HEK293 (cell line): ENCODE data around the gene KNOP1.

Experiments
- CTCF ChIA-PET: fragments of 350-600 bp; formaldehyde crosslinking; extraction: SDS; loops from one replicate; lab custom pipeline; 2021; ENCODE audit warnings: antibody characterized with exemption; lab: Yijun Ruan, JAX
- POLR2A ChIA-PET: fragments of 300-600 bp; formaldehyde crosslinking; extraction: SDS; loops from one replicate; lab custom pipeline; 2020; ENCODE audit warnings: antibody characterized with exemption, inconsistent platforms; lab: Yijun Ruan, JAX
- H3K27ac ChIP-seq: fragments of 200-500 bp; sonication (Bioruptor generic); 2 replicates; pipeline ENCODE4 v1.5.1; 2014; ENCODE audit warnings: low read depth, low read length, control low read depth, inconsistent platforms; ENCODE audit errors: extremely low read depth
- H3K36me3 ChIP-seq, 2 experiments: fragments of 200-500 bp in 1 of 2; sonication (Bioruptor generic) in 1 of 2; 1 replicate in 1 of 2; 2 replicates in 1 of 2; pipeline ENCODE4 v1.5.1; 2014 to 2017; ENCODE audit warnings: inconsistent platforms in 2 of 2, low read length in 2 of 2; ENCODE audit not compliant: control insufficient read depth in 2 of 2, insufficient read depth in 1 of 2
- H3K4me1 ChIP-seq: fragments of 200-500 bp; sonication (Bioruptor generic); 2 replicates; pipeline ENCODE4 v1.5.1; 2014; ENCODE audit warnings: mild to moderate bottlenecking, low read length, inconsistent platforms; ENCODE audit not compliant: control insufficient read depth, insufficient read depth
- H3K4me3 ChIP-seq: 2 replicates; pipeline ENCODE4 v1.5.1; 2011; ENCODE audit warnings: low read depth, mild to moderate bottlenecking, control low read depth, low read length, moderate library complexity
- H3K9me3 ChIP-seq: fragments of 200-500 bp; sonication (Bioruptor generic); 2 replicates; pipeline ENCODE4 v1.5.1; 2014; ENCODE audit warnings: low read depth, low read length, inconsistent platforms; ENCODE audit not compliant: control insufficient read depth, insufficient read depth
- HOXA7 ChIP-seq: sonication (generic); formaldehyde crosslinking; IDR thresholded peaks from 2 replicates; pipeline ENCODE4 v1.8.1; 2022; ENCODE audit warnings: missing genetic modification reagents, borderline replicate concordance
- SETDB1 ChIP-seq: IDR thresholded peaks from one replicate; pipeline ENCODE4 v1.6.1; 2017; ENCODE audit warnings: mild to moderate bottlenecking, low read length, moderate library complexity, mixed read lengths; ENCODE audit not compliant: insufficient read length
- YY2 ChIP-seq: fragments of 450-650 bp; formaldehyde crosslinking; IDR thresholded peaks from 2 replicates; pipeline ENCODE4 v1.5.1; 2016; ENCODE audit warnings: missing biosample characterization, missing genetic modification characterization
- ZBTB1 ChIP-seq: fragments of 450-650 bp; formaldehyde crosslinking; IDR thresholded peaks from 2 replicates; pipeline ENCODE4 v1.5.1; 2016; ENCODE audit warnings: missing biosample characterization, missing genetic modification characterization
- ZEB2 ChIP-seq: fragments of 450-650 bp; formaldehyde crosslinking; IDR thresholded peaks from 2 replicates; pipeline ENCODE4 v1.5.1; 2016; ENCODE audit warnings: missing biosample characterization, missing genetic modification characterization
- ZFP69B ChIP-seq: fragments of 450-650 bp; formaldehyde crosslinking; IDR thresholded peaks from 2 replicates; pipeline ENCODE4 v1.5.1; 2016; ENCODE audit warnings: missing biosample characterization, missing genetic modification characterization
- ZNF155 ChIP-seq: fragments of 450-650 bp; formaldehyde crosslinking; IDR thresholded peaks from 2 replicates; pipeline ENCODE4 v1.5.1; 2016; ENCODE audit warnings: missing biosample characterization, missing genetic modification characterization
- ZNF324 ChIP-seq: fragments of 450-650 bp; formaldehyde crosslinking; IDR thresholded peaks from 2 replicates; pipeline ENCODE4 v1.5.1; 2016; ENCODE audit warnings: missing biosample characterization, missing genetic modification characterization
- ZNF629 ChIP-seq: fragments of 450-650 bp; formaldehyde crosslinking; IDR thresholded peaks from 2 replicates; pipeline ENCODE4 v1.5.1; 2017; ENCODE audit warnings: missing biosample characterization, missing genetic modification characterization
- ZNF660 ChIP-seq: fragments of 450-650 bp; IDR thresholded peaks from 2 replicates; pipeline ENCODE4 v1.5.1; 2018; ENCODE audit warnings: missing biosample characterization, mild to moderate bottlenecking, missing genetic modification characterization
- ZNF670 ChIP-seq: fragments of 450-650 bp; formaldehyde crosslinking; IDR thresholded peaks from 2 replicates; pipeline ENCODE4 v1.5.1; 2016; ENCODE audit warnings: missing biosample characterization, missing genetic modification characterization, low read depth
- ZNF701 ChIP-seq: fragments of 450-650 bp; formaldehyde crosslinking; IDR thresholded peaks from 2 replicates; pipeline ENCODE4 v1.5.1; 2016; ENCODE audit warnings: missing biosample characterization, missing genetic modification characterization
- ZNF791 ChIP-seq: fragments of 450-650 bp; formaldehyde crosslinking; IDR thresholded peaks from 2 replicates; pipeline ENCODE4 v1.5.1; 2016; ENCODE audit warnings: missing biosample characterization, missing genetic modification characterization
- ZNF843 ChIP-seq: fragments of 450-650 bp; formaldehyde crosslinking; IDR thresholded peaks from 2 replicates; pipeline ENCODE4 v1.5.1; 2016; ENCODE audit warnings: missing biosample characterization, missing genetic modification characterization
- TF ChIP-seq, protein P1 (sequence below): fragments of 450-650 bp; formaldehyde crosslinking; IDR thresholded peaks from 2 replicates; pipeline ENCODE4 v1.5.1; 2016; ENCODE audit warnings: missing biosample characterization, missing genetic modification characterization
- TF ChIP-seq, protein P2 (sequence below): fragments of 450-650 bp; formaldehyde crosslinking; IDR thresholded peaks from 2 replicates; pipeline ENCODE4 v1.5.0; 2017; ENCODE audit warnings: missing biosample characterization, missing genetic modification characterization, borderline replicate concordance
- TF ChIP-seq, protein P3 (sequence below): fragments of 450-650 bp; formaldehyde crosslinking; IDR thresholded peaks from 2 replicates; pipeline ENCODE4 v1.5.1; 2016; ENCODE audit warnings: missing biosample characterization, missing genetic modification characterization
- TF ChIP-seq, protein P4 (sequence below): fragments of 450-650 bp; IDR thresholded peaks from 2 replicates; pipeline ENCODE4 v1.5.1; 2018; ENCODE audit warnings: missing biosample characterization, missing genetic modification characterization
- TF ChIP-seq, protein P5 (sequence below): fragments of 450-650 bp; formaldehyde crosslinking; IDR thresholded peaks from 2 replicates; pipeline ENCODE4 v1.5.1; 2016; ENCODE audit warnings: missing biosample characterization, missing genetic modification characterization, borderline replicate concordance

The KNOP1 gene

DNA sequence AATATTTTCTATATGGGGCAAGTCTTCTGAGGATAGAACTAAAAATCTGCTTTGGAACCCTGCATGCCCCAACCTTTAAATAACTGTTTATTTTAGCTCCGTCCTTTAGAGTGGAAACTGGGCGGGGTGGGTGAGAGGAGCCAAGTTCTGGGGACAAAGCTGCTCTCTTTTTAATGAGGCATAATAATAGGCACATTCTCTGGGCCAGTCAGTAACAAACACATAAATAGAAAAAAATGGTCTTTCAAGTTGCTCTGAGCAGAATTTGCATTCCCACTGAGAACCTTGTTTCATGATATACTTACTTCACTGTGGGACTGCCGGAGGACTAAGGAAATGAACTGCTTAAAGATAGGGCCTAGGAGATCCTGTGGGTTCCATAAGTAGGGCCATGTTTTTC is 51.5 kb downstream of the KNOP1 start:
- TF ChIP-seq ZNF843 (tag by site-specific recombination), result no peak
- TF ChIP-seq ZBTB1 (tag by site-specific recombination), result no peak
- no peak for TF ChIP-seq ZEB2 (tag by site-specific recombination)
- TF ChIP-seq, protein P1, sequence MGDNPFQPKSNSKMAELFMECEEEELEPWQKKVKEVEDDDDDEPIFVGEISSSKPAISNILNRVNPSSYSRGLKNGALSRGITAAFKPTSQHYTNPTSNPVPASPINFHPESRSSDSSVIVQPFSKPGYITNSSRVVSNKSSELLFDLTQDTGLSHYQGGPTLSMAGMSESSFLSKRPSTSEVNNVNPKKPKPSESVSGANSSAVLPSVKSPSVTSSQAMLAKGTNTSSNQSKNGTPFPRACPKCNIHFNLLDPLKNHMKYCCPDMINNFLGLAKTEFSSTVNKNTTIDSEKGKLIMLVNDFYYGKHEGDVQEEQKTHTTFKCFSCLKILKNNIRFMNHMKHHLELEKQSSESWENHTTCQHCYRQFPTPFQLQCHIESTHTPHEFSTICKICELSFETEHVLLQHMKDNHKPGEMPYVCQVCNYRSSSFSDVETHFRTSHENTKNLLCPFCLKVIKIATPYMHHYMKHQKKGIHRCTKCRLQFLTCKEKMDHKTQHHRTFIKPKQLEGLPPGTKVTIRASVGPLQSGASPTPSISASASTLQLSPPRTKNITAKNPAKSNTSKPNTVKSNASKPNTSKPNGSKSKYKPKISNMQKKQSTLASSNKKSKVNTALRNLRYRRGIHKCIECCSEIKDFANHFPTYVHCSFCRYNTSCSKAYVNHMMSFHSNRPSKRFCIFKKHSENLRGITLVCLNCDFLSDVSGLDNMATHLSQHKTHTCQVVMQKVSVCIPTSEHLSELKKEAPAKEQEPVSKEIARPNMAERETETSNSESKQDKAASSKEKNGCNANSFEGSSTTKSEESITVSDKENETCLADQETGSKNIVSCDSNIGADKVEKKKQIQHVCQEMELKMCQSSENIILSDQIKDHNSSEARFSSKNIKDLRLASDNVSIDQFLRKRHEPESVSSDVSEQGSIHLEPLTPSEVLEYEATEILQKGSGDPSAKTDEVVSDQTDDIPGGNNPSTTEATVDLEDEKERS (tag by site-specific recombination), result no peak
- no peak for TF ChIP-seq ZNF155
- no peak for TF ChIP-seq ZNF701 (tag by site-specific recombination)
- TF ChIP-seq, protein P2, sequence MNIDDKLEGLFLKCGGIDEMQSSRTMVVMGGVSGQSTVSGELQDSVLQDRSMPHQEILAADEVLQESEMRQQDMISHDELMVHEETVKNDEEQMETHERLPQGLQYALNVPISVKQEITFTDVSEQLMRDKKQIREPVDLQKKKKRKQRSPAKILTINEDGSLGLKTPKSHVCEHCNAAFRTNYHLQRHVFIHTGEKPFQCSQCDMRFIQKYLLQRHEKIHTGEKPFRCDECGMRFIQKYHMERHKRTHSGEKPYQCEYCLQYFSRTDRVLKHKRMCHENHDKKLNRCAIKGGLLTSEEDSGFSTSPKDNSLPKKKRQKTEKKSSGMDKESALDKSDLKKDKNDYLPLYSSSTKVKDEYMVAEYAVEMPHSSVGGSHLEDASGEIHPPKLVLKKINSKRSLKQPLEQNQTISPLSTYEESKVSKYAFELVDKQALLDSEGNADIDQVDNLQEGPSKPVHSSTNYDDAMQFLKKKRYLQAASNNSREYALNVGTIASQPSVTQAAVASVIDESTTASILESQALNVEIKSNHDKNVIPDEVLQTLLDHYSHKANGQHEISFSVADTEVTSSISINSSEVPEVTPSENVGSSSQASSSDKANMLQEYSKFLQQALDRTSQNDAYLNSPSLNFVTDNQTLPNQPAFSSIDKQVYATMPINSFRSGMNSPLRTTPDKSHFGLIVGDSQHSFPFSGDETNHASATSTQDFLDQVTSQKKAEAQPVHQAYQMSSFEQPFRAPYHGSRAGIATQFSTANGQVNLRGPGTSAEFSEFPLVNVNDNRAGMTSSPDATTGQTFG (tag by site-specific recombination), result no peak
- TF ChIP-seq HOXA7 (CRISPR knock-in tag), result no peak
- no peak for TF ChIP-seq ZNF791 (tag by site-specific recombination)
- TF ChIP-seq ZNF670 (tag by site-specific recombination), result no peak
- no peak for TF ChIP-seq YY2 (tag by site-specific recombination)
- TF ChIP-seq, protein P3, sequence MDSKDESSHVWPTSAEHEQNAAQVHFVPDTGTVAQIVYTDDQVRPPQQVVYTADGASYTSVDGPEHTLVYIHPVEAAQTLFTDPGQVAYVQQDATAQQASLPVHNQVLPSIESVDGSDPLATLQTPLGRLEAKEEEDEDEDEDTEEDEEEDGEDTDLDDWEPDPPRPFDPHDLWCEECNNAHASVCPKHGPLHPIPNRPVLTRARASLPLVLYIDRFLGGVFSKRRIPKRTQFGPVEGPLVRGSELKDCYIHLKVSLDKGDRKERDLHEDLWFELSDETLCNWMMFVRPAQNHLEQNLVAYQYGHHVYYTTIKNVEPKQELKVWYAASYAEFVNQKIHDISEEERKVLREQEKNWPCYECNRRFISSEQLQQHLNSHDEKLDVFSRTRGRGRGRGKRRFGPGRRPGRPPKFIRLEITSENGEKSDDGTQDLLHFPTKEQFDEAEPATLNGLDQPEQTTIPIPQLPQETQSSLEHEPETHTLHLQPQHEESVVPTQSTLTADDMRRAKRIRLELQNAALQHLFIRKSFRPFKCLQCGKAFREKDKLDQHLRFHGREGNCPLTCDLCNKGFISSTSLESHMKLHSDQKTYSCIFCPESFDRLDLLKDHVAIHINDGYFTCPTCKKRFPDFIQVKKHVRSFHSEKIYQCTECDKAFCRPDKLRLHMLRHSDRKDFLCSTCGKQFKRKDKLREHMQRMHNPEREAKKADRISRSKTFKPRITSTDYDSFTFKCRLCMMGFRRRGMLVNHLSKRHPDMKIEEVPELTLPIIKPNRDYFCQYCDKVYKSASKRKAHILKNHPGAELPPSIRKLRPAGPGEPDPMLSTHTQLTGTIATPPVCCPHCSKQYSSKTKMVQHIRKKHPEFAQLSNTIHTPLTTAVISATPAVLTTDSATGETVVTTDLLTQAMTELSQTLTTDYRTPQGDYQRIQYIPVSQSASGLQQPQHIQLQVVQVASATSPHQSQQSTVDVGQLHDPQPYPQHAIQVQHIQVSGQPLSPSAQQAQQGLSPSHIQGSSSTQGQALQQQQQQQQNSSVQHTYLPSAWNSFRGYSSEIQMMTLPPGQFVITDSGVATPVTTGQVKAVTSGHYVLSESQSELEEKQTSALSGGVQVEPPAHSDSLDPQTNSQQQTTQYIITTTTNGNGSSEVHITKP (tag by site-specific recombination), result no peak
- TF ChIP-seq, protein P4, sequence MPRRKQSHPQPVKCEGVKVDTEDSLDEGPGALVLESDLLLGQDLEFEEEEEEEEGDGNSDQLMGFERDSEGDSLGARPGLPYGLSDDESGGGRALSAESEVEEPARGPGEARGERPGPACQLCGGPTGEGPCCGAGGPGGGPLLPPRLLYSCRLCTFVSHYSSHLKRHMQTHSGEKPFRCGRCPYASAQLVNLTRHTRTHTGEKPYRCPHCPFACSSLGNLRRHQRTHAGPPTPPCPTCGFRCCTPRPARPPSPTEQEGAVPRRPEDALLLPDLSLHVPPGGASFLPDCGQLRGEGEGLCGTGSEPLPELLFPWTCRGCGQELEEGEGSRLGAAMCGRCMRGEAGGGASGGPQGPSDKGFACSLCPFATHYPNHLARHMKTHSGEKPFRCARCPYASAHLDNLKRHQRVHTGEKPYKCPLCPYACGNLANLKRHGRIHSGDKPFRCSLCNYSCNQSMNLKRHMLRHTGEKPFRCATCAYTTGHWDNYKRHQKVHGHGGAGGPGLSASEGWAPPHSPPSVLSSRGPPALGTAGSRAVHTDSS (tag by site-specific recombination), result no peak
- no peak for TF ChIP-seq ZNF324 (tag by site-specific recombination)
- TF ChIP-seq, protein P5, sequence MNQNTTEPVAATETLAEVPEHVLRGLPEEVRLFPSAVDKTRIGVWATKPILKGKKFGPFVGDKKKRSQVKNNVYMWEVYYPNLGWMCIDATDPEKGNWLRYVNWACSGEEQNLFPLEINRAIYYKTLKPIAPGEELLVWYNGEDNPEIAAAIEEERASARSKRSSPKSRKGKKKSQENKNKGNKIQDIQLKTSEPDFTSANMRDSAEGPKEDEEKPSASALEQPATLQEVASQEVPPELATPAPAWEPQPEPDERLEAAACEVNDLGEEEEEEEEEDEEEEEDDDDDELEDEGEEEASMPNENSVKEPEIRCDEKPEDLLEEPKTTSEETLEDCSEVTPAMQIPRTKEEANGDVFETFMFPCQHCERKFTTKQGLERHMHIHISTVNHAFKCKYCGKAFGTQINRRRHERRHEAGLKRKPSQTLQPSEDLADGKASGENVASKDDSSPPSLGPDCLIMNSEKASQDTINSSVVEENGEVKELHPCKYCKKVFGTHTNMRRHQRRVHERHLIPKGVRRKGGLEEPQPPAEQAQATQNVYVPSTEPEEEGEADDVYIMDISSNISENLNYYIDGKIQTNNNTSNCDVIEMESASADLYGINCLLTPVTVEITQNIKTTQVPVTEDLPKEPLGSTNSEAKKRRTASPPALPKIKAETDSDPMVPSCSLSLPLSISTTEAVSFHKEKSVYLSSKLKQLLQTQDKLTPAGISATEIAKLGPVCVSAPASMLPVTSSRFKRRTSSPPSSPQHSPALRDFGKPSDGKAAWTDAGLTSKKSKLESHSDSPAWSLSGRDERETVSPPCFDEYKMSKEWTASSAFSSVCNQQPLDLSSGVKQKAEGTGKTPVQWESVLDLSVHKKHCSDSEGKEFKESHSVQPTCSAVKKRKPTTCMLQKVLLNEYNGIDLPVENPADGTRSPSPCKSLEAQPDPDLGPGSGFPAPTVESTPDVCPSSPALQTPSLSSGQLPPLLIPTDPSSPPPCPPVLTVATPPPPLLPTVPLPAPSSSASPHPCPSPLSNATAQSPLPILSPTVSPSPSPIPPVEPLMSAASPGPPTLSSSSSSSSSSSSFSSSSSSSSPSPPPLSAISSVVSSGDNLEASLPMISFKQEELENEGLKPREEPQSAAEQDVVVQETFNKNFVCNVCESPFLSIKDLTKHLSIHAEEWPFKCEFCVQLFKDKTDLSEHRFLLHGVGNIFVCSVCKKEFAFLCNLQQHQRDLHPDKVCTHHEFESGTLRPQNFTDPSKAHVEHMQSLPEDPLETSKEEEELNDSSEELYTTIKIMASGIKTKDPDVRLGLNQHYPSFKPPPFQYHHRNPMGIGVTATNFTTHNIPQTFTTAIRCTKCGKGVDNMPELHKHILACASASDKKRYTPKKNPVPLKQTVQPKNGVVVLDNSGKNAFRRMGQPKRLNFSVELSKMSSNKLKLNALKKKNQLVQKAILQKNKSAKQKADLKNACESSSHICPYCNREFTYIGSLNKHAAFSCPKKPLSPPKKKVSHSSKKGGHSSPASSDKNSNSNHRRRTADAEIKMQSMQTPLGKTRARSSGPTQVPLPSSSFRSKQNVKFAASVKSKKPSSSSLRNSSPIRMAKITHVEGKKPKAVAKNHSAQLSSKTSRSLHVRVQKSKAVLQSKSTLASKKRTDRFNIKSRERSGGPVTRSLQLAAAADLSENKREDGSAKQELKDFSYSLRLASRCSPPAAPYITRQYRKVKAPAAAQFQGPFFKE (tag by site-specific recombination), result no peak
- no peak for TF ChIP-seq ZNF629 (tag by site-specific recombination)
- no peak for TF ChIP-seq ZNF660 (tag by site-specific recombination)
- TF ChIP-seq ZFP69B (tag by site-specific recombination), result no peak
- TF ChIP-seq SETDB1, result no peak
- TF ChIP-seq, all 188 proteins: peak for 0
- POLR2A ChIA-PET, result no interaction called here
- Histone ChIP-seq H3K4me1 (no peaks in the 10 kb centered on the region), H3K4me3 (no peak overlapping the region), H3K9me3 (no peaks in the 10 kb centered on the region), H3K36me3 (peaks cover 0 to 7% of the 10 kb centered on the region in 2 experiments; a peak in 2 of 3 replicates), H3K27ac (no peak overlapping the region)
- CTCF ChIA-PET, result interaction anchor here (0.7 kb wide), 1 partner anchor 292 kb away, joined by 3 read pairs; no protein-coding TSS in a partner anchor
